Measurements from ENCODE around the gene CCL17. TPM values are rescaled to one million over a fixed set of nuclear protein-coding genes. Genes with fewer than 3 reads are reported as not detected.
"Not testable (repeated sequence)": the region's sequence is repeated elsewhere in the genome, so short reads cannot be mapped to it uniquely, and the experiment has no call there.

Gene CCL17
- total RNA-seq, 6 donors from 2014 or later = 2.8 to 24.2 (median 5.8) TPM; not detected in 3

- H3K4me3 ChIP-seq = no peak overlapping the region
- ATAC-seq (ENCODE audit: low FRiP score in 2 of 2) = no peak
- no peak overlapping the region for H3K27ac ChIP-seq
- peak in 1 of 2 donors; percentile 38 for DNase-seq
- H3K36me3 ChIP-seq = no peaks in the 10 kb centered on the region
- WGBS, 2 donors = 51 to 59% methylated on average over 7 of the region's 7 CpGs
- no peak for TF ChIP-seq EP300 (IDR thresholded peaks at IDR 0.05)
- TF ChIP-seq POLR2AphosphoS5 (IDR thresholded peaks at IDR 0.05) = peak in 1 of 2 donors; percentile 16
- H3K27me3 ChIP-seq = no peaks in the 10 kb centered on the region
- H3K9me3 ChIP-seq = no peaks in the 10 kb centered on the region
- peaks cover 8 to 11% (median 9%) of the 10 kb centered on the region in 4 donors for H3K4me1 ChIP-seq
Observed at GRCh38 chr16:57394444-57394843, 10.1 kb upstream of the CCL17 start.

- H3K4me1 ChIP-seq = peaks cover 8 to 11% (median 9%) of the 10 kb centered on the region in 4 donors
- no peak overlapping the region for H3K27ac ChIP-seq
- no peaks in the 10 kb centered on the region for H3K27me3 ChIP-seq
- ATAC-seq (ENCODE audit: low FRiP score in 2 of 2) = no peak
- no peaks in the 10 kb centered on the region for H3K9me3 ChIP-seq
- no peak overlapping the region for H3K4me3 ChIP-seq
- TF ChIP-seq POLR2AphosphoS5 (IDR thresholded peaks at IDR 0.05) (no peak), EP300 (IDR thresholded peaks at IDR 0.05) (no peak), CTCF (IDR thresholded peaks at IDR 0.05) (no peak), POLR2A (IDR thresholded peaks at IDR 0.05) (no peak)
- DNase-seq = no peak
- 91 to 94% methylated on average over 4 to 5 of the region's 5 CpGs for WGBS, 2 donors
- no peaks in the 10 kb centered on the region for H3K36me3 ChIP-seq
Observed at GRCh38 chr16:57395026-57395425, 9.5 kb upstream of the CCL17 start.

- Histone ChIP-seq H3K4me3 (no peak overlapping the region), H3K9me3 (no peaks in the 10 kb centered on the region), H3K27me3 (no peaks in the 10 kb centered on the region), H3K27ac (no peak overlapping the region), H3K36me3 (no peaks in the 10 kb centered on the region), H3K4me1 (peaks cover 0 to 8% (median 2%) of the 10 kb centered on the region in 4 donors)
- no peak for ATAC-seq (ENCODE audit: low FRiP score in 2 of 2)
- TF ChIP-seq EP300 (IDR thresholded peaks at IDR 0.05) = no peak
- TF ChIP-seq POLR2AphosphoS5 (IDR thresholded peaks at IDR 0.05) = no peak
- TF ChIP-seq CTCF (IDR thresholded peaks at IDR 0.05) = no peak
- TF ChIP-seq POLR2A (IDR thresholded peaks at IDR 0.05) = no peak
- DNase-seq = no peak
- 75 to 84% methylated on average over 4 of the region's 4 CpGs for WGBS, 2 donors
Observed at GRCh38 chr16:57396786-57397185, 7.8 kb upstream of the CCL17 start.

GRCh38 chr16:57397493-57397892 is 7.1 kb upstream of the CCL17 start:
- not testable (repeated sequence) for H3K4me1 ChIP-seq; H3K27ac ChIP-seq; H3K9me3 ChIP-seq; H3K36me3 ChIP-seq; H3K27me3 ChIP-seq; ATAC-seq (ENCODE audit: low FRiP score in 2 of 2); DNase-seq; H3K4me3 ChIP-seq
- WGBS, 2 donors = 88 to 90% methylated on average over 4 of the region's 4 CpGs

- Histone ChIP-seq H3K4me1 (no peaks in the 10 kb centered on the region), H3K27ac (no peak overlapping the region), H3K36me3 (no peaks in the 10 kb centered on the region), H3K27me3 (no peaks in the 10 kb centered on the region), H3K4me3 (no peak overlapping the region), H3K9me3 (no peaks in the 10 kb centered on the region)
- no peak for DNase-seq
- no peak for ATAC-seq (ENCODE audit: low FRiP score in 2 of 2)
- whole genome bisulfite sequencing, 2 donors = 66 to 90% methylated on average over 3 to 7 of the region's 7 CpGs
- TF ChIP-seq EP300 (IDR thresholded peaks at IDR 0.05) (no peak), POLR2AphosphoS5 (IDR thresholded peaks at IDR 0.05) (no peak), CTCF (IDR thresholded peaks at IDR 0.05) (no peak)
Observed at GRCh38 chr16:57401943-57402640, 2.5 kb upstream of the CCL17 start.

- ATAC-seq (ENCODE audit: low FRiP score in 2 of 2) (no peak), DNase-seq (no peak)
- Histone ChIP-seq H3K36me3 (no peaks in the 10 kb centered on the region), H3K4me3 (no peak overlapping the region), H3K27ac (no peak overlapping the region), H3K27me3 (no peaks in the 10 kb centered on the region), H3K9me3 (no peaks in the 10 kb centered on the region), H3K4me1 (peaks cover 11 to 18% (median 13%) of the 10 kb centered on the region in 4 donors)
- WGBS, 2 donors = 73 to 75% methylated on average over 3 of the region's 3 CpGs
- TF ChIP-seq POLR2AphosphoS5 (IDR thresholded peaks at IDR 0.05) = no peak
- TF ChIP-seq POLR2A (IDR thresholded peaks at IDR 0.05) = no peak
- TF ChIP-seq CTCF (IDR thresholded peaks at IDR 0.05) = no peak
- TF ChIP-seq EP300 (IDR thresholded peaks at IDR 0.05) = no peak
Observed at GRCh38 chr16:57405097-57405496, 530 bp downstream of the CCL17 start.

All from upper lobe of left lung (tissue), 6 donors.